OCI-LY3 (cell line): ENCODE data around the gene FTO.

ENCODE experiments used
- H2AFZ ChIP-seq: fragments of 200-600, 300-600 bp; shearing (Covaris generic); 2 replicates; pipeline ENCODE4 v1.6.0; 2014; ENCODE audit warnings: antibody characterized with exemption, low read depth, low read length
- H3K27ac ChIP-seq: fragments of 200-600, 300-600 bp; sonication (generic); 2 replicates; pipeline ENCODE4 v1.5.1; 2014; ENCODE audit warnings: mild to moderate bottlenecking, low read length, moderate library complexity, mixed read lengths
- H3K27me3 ChIP-seq: fragments of 200-600, 300-600 bp; sonication (generic); 2 replicates; pipeline ENCODE4 v1.6.1; 2014; ENCODE audit warnings: low read depth, low read length, mixed read lengths
- H3K36me3 ChIP-seq: fragments of 200-600, 300-600 bp; sonication (generic); replicated peaks from 2 replicates; pipeline ENCODE3; 2014; ENCODE audit warnings: low read depth, low read length, mixed read lengths
- H3K4me1 ChIP-seq: fragments of 300-600, 200-600 bp; sonication (generic); 2 replicates; pipeline ENCODE4 v1.6.1; 2014; ENCODE audit warnings: low read length, mixed read lengths
- H3K4me2 ChIP-seq: fragments of 200-600, 300-600 bp; sonication (generic); 2 replicates; pipeline ENCODE4 v1.6.1; 2014; ENCODE audit warnings: low read length, mixed read lengths
- H3K4me3 ChIP-seq: fragments of 300-600, 200-600 bp; sonication (generic); 2 replicates; pipeline ENCODE4 v1.5.1; 2014; ENCODE audit warnings: antibody characterized with exemption, mild to moderate bottlenecking, low read length, moderate library complexity
- H3K79me2 ChIP-seq: fragments of 300-600, 200-600 bp; shearing (Covaris generic); 2 replicates; pipeline ENCODE4 v1.6.1; 2014; ENCODE audit warnings: mild to moderate bottlenecking, low read length, mixed read lengths
- H3K9ac ChIP-seq: fragments of 300-600, 200-600 bp; shearing (Covaris generic); 2 replicates; pipeline ENCODE4 v1.6.0; 2014; ENCODE audit warnings: mild to moderate bottlenecking, low read length, moderate library complexity
- H3K9me3 ChIP-seq: fragments of 200-600, 300-600 bp; shearing (Covaris generic); 2 replicates; pipeline ENCODE4 v1.6.1; 2014; ENCODE audit warnings: low read length, mixed read lengths; ENCODE audit not compliant: insufficient read depth
- H4K20me1 ChIP-seq: fragments of 200-600, 300-600 bp; sonication (generic); 2 replicates; pipeline ENCODE4 v1.6.1; 2016; ENCODE audit warnings: low read length, mixed read lengths; ENCODE audit not compliant: insufficient read depth
- CTCF ChIP-seq: fragments of 200-600, 300-600 bp; sonication (generic); IDR thresholded peaks from 2 replicates; pipeline ENCODE4 v1.5.1; 2014; ENCODE audit warnings: antibody characterized with exemption, low read length, low read depth
- EZH2phosphoT487 ChIP-seq: fragments of 200-600 bp; shearing (Covaris generic); IDR thresholded peaks from 2 replicates; pipeline ENCODE4 v1.6.1; 2018; ENCODE audit warnings: antibody characterized with exemption, mixed run types, low read depth

FTO gene

DNA sequence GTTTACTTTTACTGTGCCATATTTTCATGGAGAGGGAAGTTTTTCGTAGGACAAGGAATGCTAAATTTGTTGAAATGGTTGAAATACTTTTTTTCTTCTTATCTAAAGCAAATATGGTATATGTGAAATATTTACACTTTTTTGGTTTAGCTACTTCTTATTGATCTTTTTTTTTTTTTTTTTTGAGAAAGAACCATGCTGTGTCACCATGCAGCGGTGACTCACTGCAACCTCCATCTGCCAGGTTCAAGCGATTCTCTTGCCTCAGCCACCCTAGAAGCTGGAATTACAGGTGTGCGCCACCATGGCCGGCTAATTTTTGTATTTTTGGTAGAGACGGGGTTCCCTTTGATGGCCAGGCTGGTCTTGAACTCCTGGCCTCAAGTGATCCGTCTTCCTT lies 100.5 kb downstream of the FTO start:
- TF ChIP-seq CTCF, result no peak
- TF ChIP-seq EZH2phosphoT487, result no peak
- H3K27me3 ChIP-seq, result no peaks in the 10 kb centered on the region
- H2AFZ ChIP-seq, result no peak overlapping the region
- no peak overlapping the region for H3K27ac ChIP-seq
- no peaks in the 10 kb centered on the region for H3K36me3 ChIP-seq
- peaks cover 15% of the 10 kb centered on the region for H3K4me1 ChIP-seq
- H3K4me2 ChIP-seq, result peak overlapping the region; percentile 40
- no peak overlapping the region for H3K4me3 ChIP-seq
- H4K20me1 ChIP-seq, result peaks cover 37% of the 10 kb centered on the region
- H3K9me3 ChIP-seq, result no peaks in the 10 kb centered on the region
- peaks cover 10% of the 10 kb centered on the region; the same call in 1 of the 2 replicates for H3K79me2 ChIP-seq
- H3K9ac ChIP-seq, result no peak overlapping the region

- H3K27ac ChIP-seq, result no peak overlapping the region
- H3K79me2 ChIP-seq, result peaks cover 10% of the 10 kb centered on the region; the same call in 1 of the 2 replicates
- peaks cover 37% of the 10 kb centered on the region for H4K20me1 ChIP-seq
- H3K4me2 ChIP-seq, result no peak overlapping the region
- no peaks in the 10 kb centered on the region for H3K27me3 ChIP-seq
- no peak overlapping the region for H2AFZ ChIP-seq
- no peak overlapping the region for H3K4me3 ChIP-seq
- H3K9me3 ChIP-seq, result no peaks in the 10 kb centered on the region
- H3K36me3 ChIP-seq, result no peaks in the 10 kb centered on the region
- H3K4me1 ChIP-seq, result peaks cover 15% of the 10 kb centered on the region
- TF ChIP-seq EZH2phosphoT487, result no peak
- TF ChIP-seq CTCF, result no peak
- no peak overlapping the region for H3K9ac ChIP-seq
Observed at GRCh38 chr16:53805113-53805512, 101.2 kb downstream of the FTO start.

DNA sequence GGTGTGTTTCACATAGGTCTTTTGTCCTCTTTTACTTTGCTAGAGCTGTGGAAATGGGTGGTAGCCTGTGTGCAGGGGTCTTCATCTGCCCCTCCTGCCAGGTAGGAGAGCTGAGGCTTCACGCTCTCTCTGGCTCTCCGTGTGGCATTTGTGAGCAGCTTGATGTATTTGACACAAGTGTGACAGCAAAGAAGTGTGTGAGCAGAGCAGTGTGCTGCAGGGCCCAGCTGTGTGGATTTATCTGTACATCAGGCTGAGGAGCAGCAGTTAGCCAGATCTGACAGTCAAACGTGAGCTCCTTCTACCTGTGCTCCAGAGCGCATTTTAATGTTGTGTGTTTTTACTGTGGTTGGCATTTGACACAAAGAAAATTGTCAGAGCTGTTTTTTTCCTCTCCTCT lies 101.8 kb downstream of the FTO start:
- Histone ChIP-seq H3K79me2 (peaks cover 10% of the 10 kb centered on the region; the same call in 1 of the 2 replicates), H2AFZ (no peak overlapping the region), H3K9me3 (no peaks in the 10 kb centered on the region)

More for the DNA sequence above, 101.8 kb downstream of the FTO start:
- Histone ChIP-seq H3K36me3 (no peaks in the 10 kb centered on the region), H3K9ac (no peak overlapping the region), H3K27me3 (no peaks in the 10 kb centered on the region), H3K27ac (no peak overlapping the region), H4K20me1 (peaks cover 37% of the 10 kb centered on the region), H3K4me2 (no peak overlapping the region), H3K4me1 (peaks cover 15% of the 10 kb centered on the region), H3K4me3 (no peak overlapping the region)
- TF ChIP-seq EZH2phosphoT487 (no peak), CTCF (no peak)
